H1 (cell line): ENCODE results near the gene NENF.
"Not testable (repeated sequence)": the region's sequence is repeated elsewhere in the genome, so short reads cannot be mapped to it uniquely, and the experiment has no call there.

Experiments used
- SIX5 ChIP-seq: IDR thresholded peaks from 2 replicates; pipeline ENCODE4 v1.6.1; 2011; ENCODE audit warnings: mild to moderate bottlenecking, low read depth, low read length
- USF2 ChIP-seq: IDR thresholded peaks from 2 replicates; pipeline ENCODE4 v1.6.1; 2011; ENCODE audit warnings: low read length, improper control_type of control experiment
- TF ChIP-seq, protein P1 (sequence below), 3 experiments: IDR thresholded peaks; 1 replicate in 2 of 3; 2 replicates in 1 of 3; pipeline versions ENCODE4 v1.5.1 to v1.6.1; 2011; ENCODE audit warnings: low read length in 3 of 3, mild to moderate bottlenecking in 3 of 3, inconsistent platforms in 2 of 3, low read depth in 1 of 3, moderate library complexity in 1 of 3; ENCODE audit not compliant: insufficient read depth in 1 of 3; ENCODE audit errors: control extremely low read depth in 1 of 3
- TF ChIP-seq, protein P2 (sequence below): IDR thresholded peaks from 2 replicates; pipeline ENCODE4 v1.6.1; 2012; ENCODE audit warnings: inconsistent platforms

- not testable (repeated sequence) for TF ChIP-seq USF2, SIX5
- TF ChIP-seq, protein P1, sequence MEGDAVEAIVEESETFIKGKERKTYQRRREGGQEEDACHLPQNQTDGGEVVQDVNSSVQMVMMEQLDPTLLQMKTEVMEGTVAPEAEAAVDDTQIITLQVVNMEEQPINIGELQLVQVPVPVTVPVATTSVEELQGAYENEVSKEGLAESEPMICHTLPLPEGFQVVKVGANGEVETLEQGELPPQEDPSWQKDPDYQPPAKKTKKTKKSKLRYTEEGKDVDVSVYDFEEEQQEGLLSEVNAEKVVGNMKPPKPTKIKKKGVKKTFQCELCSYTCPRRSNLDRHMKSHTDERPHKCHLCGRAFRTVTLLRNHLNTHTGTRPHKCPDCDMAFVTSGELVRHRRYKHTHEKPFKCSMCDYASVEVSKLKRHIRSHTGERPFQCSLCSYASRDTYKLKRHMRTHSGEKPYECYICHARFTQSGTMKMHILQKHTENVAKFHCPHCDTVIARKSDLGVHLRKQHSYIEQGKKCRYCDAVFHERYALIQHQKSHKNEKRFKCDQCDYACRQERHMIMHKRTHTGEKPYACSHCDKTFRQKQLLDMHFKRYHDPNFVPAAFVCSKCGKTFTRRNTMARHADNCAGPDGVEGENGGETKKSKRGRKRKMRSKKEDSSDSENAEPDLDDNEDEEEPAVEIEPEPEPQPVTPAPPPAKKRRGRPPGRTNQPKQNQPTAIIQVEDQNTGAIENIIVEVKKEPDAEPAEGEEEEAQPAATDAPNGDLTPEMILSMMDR (IDR thresholded peaks at IDR 0.05; ENCODE audit: control extremely low read depth in 1 of 3, insufficient read depth in 1 of 3, low read depth in 1 of 3, low read length in 3 of 3): not testable (repeated sequence)
- TF ChIP-seq, protein P2, sequence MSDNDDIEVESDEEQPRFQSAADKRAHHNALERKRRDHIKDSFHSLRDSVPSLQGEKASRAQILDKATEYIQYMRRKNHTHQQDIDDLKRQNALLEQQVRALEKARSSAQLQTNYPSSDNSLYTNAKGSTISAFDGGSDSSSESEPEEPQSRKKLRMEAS: not testable (repeated sequence)
These were observed 48.2 kb downstream of the NENF start for GRCh38 chr1:212480711-212481437.
